Measurements from ENCODE around the gene PRIM2. TPM values are rescaled to one million over a fixed set of nuclear protein-coding genes. Genes with fewer than 3 reads are reported as not detected.

PRIM2 gene
- total RNA-seq, 1 experiment from 2014 or later: 44.0 TPM

- Histone ChIP-seq H2AFZ (ENCODE audit: low read depth, low read length, poor library complexity, severe bottlenecking) (no peak overlapping the region), H3K9ac (ENCODE audit: low read length) (no peak overlapping the region), H3K27me3 (ENCODE audit: insufficient read depth, low read length) (no peaks in the 10 kb centered on the region), H3K4me2 (ENCODE audit: low read length) (no peak overlapping the region), H3K79me2 (ENCODE audit: insufficient read depth, low read length) (no peaks in the 10 kb centered on the region), H3K36me3 (ENCODE audit: control insufficient read depth in 1 of 2, insufficient read depth in 2 of 2, low read length in 2 of 2) (no peaks in the 10 kb centered on the region), H3K4me3 (replicated peaks in 1 of 2; ENCODE audit: low read depth in 1 of 2, low read length in 2 of 2) (no peak overlapping the region), H3K27ac (ENCODE audit: low read depth, low read length) (no peak overlapping the region), H4K20me1 (ENCODE audit: insufficient read depth) (no peaks in the 10 kb centered on the region), H3K4me1 (ENCODE audit: control insufficient read depth in 1 of 2, insufficient read depth in 2 of 2, low read length in 2 of 2) (no peaks in the 10 kb centered on the region), H3K9me2 (ENCODE audit: insufficient read depth) (no peaks in the 10 kb centered on the region), H3K9me3 (ENCODE audit: control insufficient read depth in 1 of 2, insufficient read depth in 1 of 2, low read depth in 1 of 2, low read length in 2 of 2) (no peaks in the 10 kb centered on the region)
- intact Hi-C loops (cut with micrococcal nuclease): no loop called here
- TF ChIP-seq FOSL1 (IDR thresholded peaks at IDR 0.05; ENCODE audit: low read depth) (no peak), CBX3 (IDR thresholded peaks at IDR 0.05; ENCODE audit: low read depth) (no peak), RAD21 (IDR thresholded peaks at IDR 0.05; ENCODE audit: low read depth) (no peak), SRF (IDR thresholded peaks at IDR 0.05; ENCODE audit: low read depth) (no peak)
- ChIA-PET RAD21 (ENCODE audit: low non-redundant PET in 1 of 2, low total read pairs in 2 of 2, uncharacterized antibody in 2 of 2, unreplicated experiment in 2 of 2) (no interaction called here), CTCF (no interaction called here), POLR2A (no interaction called here)
- BruUV-seq (replicated peaks): no TSS peak
- no peak for ATAC-seq
- no peak for DNase-seq (ENCODE audit: low read depth, low spot score)
Measured at GRCh38 chr6:57298741-57299140, 18.7 kb upstream of the PRIM2 start.

GRCh38 chr6:57301757-57302156 is 15.7 kb upstream of the PRIM2 start:
- H2AFZ ChIP-seq (ENCODE audit: low read depth, low read length, poor library complexity, severe bottlenecking): no peak overlapping the region
- H3K9ac ChIP-seq (ENCODE audit: low read length): no peak overlapping the region
- intact Hi-C loops (cut with micrococcal nuclease): no loop called here
- H3K27ac ChIP-seq (ENCODE audit: low read depth, low read length): no peak overlapping the region
- no peaks in the 10 kb centered on the region for H3K36me3 ChIP-seq (ENCODE audit: control insufficient read depth in 1 of 2, insufficient read depth in 2 of 2, low read length in 2 of 2)
- ChIA-PET POLR2A (no interaction called here), RAD21 (ENCODE audit: low non-redundant PET in 1 of 2, low total read pairs in 2 of 2, uncharacterized antibody in 2 of 2, unreplicated experiment in 2 of 2) (no interaction called here), CTCF (no interaction called here)
- TF ChIP-seq JUND (IDR thresholded peaks at IDR 0.05) (no peak), POLR2A (IDR thresholded peaks at IDR 0.05; ENCODE audit: borderline replicate concordance, extremely low read depth, insufficient read depth, insufficient read length) (no peak), SRF (IDR thresholded peaks at IDR 0.05; ENCODE audit: low read depth) (no peak), ZFX (IDR thresholded peaks at IDR 0.05) (no peak), POLR2AphosphoS5 (IDR thresholded peaks at IDR 0.05; ENCODE audit: low read depth, low read length) (no peak), EGR1 (IDR thresholded peaks at IDR 0.05; ENCODE audit: low read depth) (no peak), EZH2phosphoT487 (IDR thresholded peaks at IDR 0.05; ENCODE audit: borderline replicate concordance) (no peak), CBX3 (IDR thresholded peaks at IDR 0.05; ENCODE audit: low read depth) (no peak), MAX (IDR thresholded peaks at IDR 0.05) (no peak)
- H3K9me3 ChIP-seq (ENCODE audit: control insufficient read depth in 1 of 2, insufficient read depth in 1 of 2, low read depth in 1 of 2, low read length in 2 of 2): no peaks in the 10 kb centered on the region
- H3K27me3 ChIP-seq (ENCODE audit: insufficient read depth, low read length): no peaks in the 10 kb centered on the region
- DNase-seq (ENCODE audit: low read depth, low spot score) (no peak), ATAC-seq (no peak)
- no peak overlapping the region for H3K4me2 ChIP-seq (ENCODE audit: low read length)
- BruUV-seq (replicated peaks): no TSS peak
- no peaks in the 10 kb centered on the region for H3K4me1 ChIP-seq (ENCODE audit: control insufficient read depth in 1 of 2, insufficient read depth in 2 of 2, low read length in 2 of 2)
- no peak overlapping the region for H3K4me3 ChIP-seq (replicated peaks in 1 of 2; ENCODE audit: low read depth in 1 of 2, low read length in 2 of 2)
- H4K20me1 ChIP-seq (ENCODE audit: insufficient read depth): no peaks in the 10 kb centered on the region
- H3K79me2 ChIP-seq (ENCODE audit: insufficient read depth, low read length): no peaks in the 10 kb centered on the region
- no peaks in the 10 kb centered on the region for H3K9me2 ChIP-seq (ENCODE audit: insufficient read depth)

Data from HCT116 (cell line).